ENCODE data around the gene ATXN1.

The ATXN1 gene

GRCh38 chr6:16319813-16320532 is 441.3 kb downstream of the ATXN1 start:
- H3K9me3 ChIP-seq (ENCODE audit: control insufficient read depth, insufficient read depth, low read depth, low read length) = no peaks in the 10 kb centered on the region
- H3K4me1 ChIP-seq (ENCODE audit: control insufficient read depth, insufficient read depth, low read length) = peaks cover 11% of the 10 kb centered on the region
- H3K4me3 ChIP-seq (ENCODE audit: low read depth, low read length) = peak overlapping the region; percentile 17
- no peaks in the 10 kb centered on the region; a peak in 1 of 3 replicates for H3K36me3 ChIP-seq (ENCODE audit: control insufficient read depth in 2 of 2, insufficient read depth in 1 of 2, low read length in 2 of 2)
- POLR2A ChIA-PET = interaction anchor here (1.4 kb wide), 1 partner anchor 19 kb away, joined by 3 read pairs; no protein-coding TSS in a partner anchor
- CTCF ChIA-PET = interaction anchor here (0.5 to 8.5 kb wide), 5 partner anchors 12 to 454 kb away, joined by 3 to 86 read pairs (median 5); no protein-coding TSS in a partner anchor
- H3K27ac ChIP-seq (ENCODE audit: extremely low read depth, low read depth, low read length) = peak overlapping the region; percentile 59
- TF ChIP-seq ZNF362 (tag by site-specific recombination; IDR thresholded peaks at IDR 0.05) (peak; percentile 52; the same call in 1 of the 2 replicates), SP3 (tag by site-specific recombination; IDR thresholded peaks at IDR 0.05) (no peak), ZBTB20 (tag by site-specific recombination; IDR thresholded peaks at IDR 0.05) (no peak), ZNF692 (tag by site-specific recombination; IDR thresholded peaks at IDR 0.05) (peak; percentile 61), ZEB2 (tag by site-specific recombination; IDR thresholded peaks at IDR 0.05) (peak; percentile 83), ZNF23 (tag by site-specific recombination; IDR thresholded peaks at IDR 0.05; ENCODE audit: borderline replicate concordance) (no peak), ZNF324 (tag by site-specific recombination; IDR thresholded peaks at IDR 0.05) (0 out of 2 replicates have a peak, but pooled peaks have one; percentile 68), ZNF366 (tag by site-specific recombination; conservative IDR thresholded peaks at IDR 0.05) (peak; percentile 94), ZBTB44 (tag by site-specific recombination; IDR thresholded peaks at IDR 0.05) (peak; percentile 8; the same call in 1 of the 2 replicates), AEBP2 (tag by site-specific recombination; IDR thresholded peaks at IDR 0.05; ENCODE audit: borderline replicate concordance) (no peak), KLF8 (tag by site-specific recombination; IDR thresholded peaks at IDR 0.05) (peak; percentile 57; the same call in 1 of the 2 replicates), FEZF1 (tag by site-specific recombination; IDR thresholded peaks at IDR 0.05) (peak; percentile 59; the same call in 1 of the 2 replicates), ZSCAN4 (tag by site-specific recombination; IDR thresholded peaks at IDR 0.05) (0 out of 2 replicates have a peak, but pooled peaks have one; percentile 11), KLF17 (tag by site-specific recombination; IDR thresholded peaks at IDR 0.05) (0 out of 2 replicates have a peak, but pooled peaks have one; percentile 59), KLF7 (tag by site-specific recombination; IDR thresholded peaks at IDR 0.05; ENCODE audit: borderline replicate concordance) (no peak), INSM2 (tag by site-specific recombination; IDR thresholded peaks at IDR 0.05) (0 out of 2 replicates have a peak, but pooled peaks have one; percentile 44), ZNF391 (tag by site-specific recombination; IDR thresholded peaks at IDR 0.05; ENCODE audit: borderline replicate concordance, low read depth) (peak; percentile 63; the same call in 1 of the 2 replicates), ZBTB21 (tag by site-specific recombination; IDR thresholded peaks at IDR 0.05) (peak; percentile 46; the same call in 1 of the 2 replicates), SP7 (tag by site-specific recombination; IDR thresholded peaks at IDR 0.05) (peak; percentile 91), ZNF394 (tag by site-specific recombination; IDR thresholded peaks at IDR 0.05; ENCODE audit: borderline replicate concordance) (peak; percentile 94), ZNF510 (tag by site-specific recombination; IDR thresholded peaks at IDR 0.05; ENCODE audit: insufficient replicate concordance) (no peak), ZXDB (tag by site-specific recombination; IDR thresholded peaks at IDR 0.05) (0 out of 2 replicates have a peak, but pooled peaks have one; percentile 20), ZFP69B (tag by site-specific recombination; IDR thresholded peaks at IDR 0.05) (no peak), ZBTB17 (tag by site-specific recombination; IDR thresholded peaks at IDR 0.05) (peak; percentile 93), ZNF169 (tag by site-specific recombination; IDR thresholded peaks at IDR 0.05) (no peak), SCRT2 (tag by site-specific recombination; IDR thresholded peaks at IDR 0.05) (peak; percentile 90)
